H1 (cell line): ENCODE measurements around the gene CD300LF. TPM values are rescaled to one million over a fixed set of nuclear protein-coding genes. Genes with fewer than 3 reads are reported as not detected.

Source experiments
- EZH2 ChIP-seq: fragments of 200-600 bp; sonication (generic); IDR thresholded peaks from 2 replicates; pipeline ENCODE4 v1.7.1; 2012; ENCODE audit warnings: low read depth, mild to moderate bottlenecking, moderate library complexity, low read length, inconsistent platforms; ENCODE audit not compliant: severe bottlenecking
- GABPA ChIP-seq: IDR thresholded peaks from 2 replicates; pipeline ENCODE4 v1.6.1; 2011; ENCODE audit warnings: mild to moderate bottlenecking, low read length, moderate library complexity, borderline replicate concordance; ENCODE audit not compliant: insufficient read depth
- POU5F1 ChIP-seq: IDR thresholded peaks from 2 replicates; pipeline ENCODE4 v1.6.1; 2011; ENCODE audit warnings: low read depth, mild to moderate bottlenecking, low read length, moderate library complexity
- RBBP5 ChIP-seq: IDR thresholded peaks from 2 replicates; pipeline ENCODE4 v1.7.1; 2012; ENCODE audit warnings: low read depth, mild to moderate bottlenecking, inconsistent platforms, low read length, moderate library complexity, borderline replicate concordance
- SRF ChIP-seq: IDR thresholded peaks from 2 replicates; pipeline ENCODE4 v1.6.1; 2011; ENCODE audit warnings: mild to moderate bottlenecking, low read depth, low read length, moderate library complexity
- YY1 ChIP-seq: IDR thresholded peaks from 2 replicates; pipeline ENCODE4 v1.6.1; 2011; ENCODE audit warnings: low read depth, mild to moderate bottlenecking, low read length
- polyA plus RNA-seq, 7 experiments: library from polyadenylated mRNA; depleted of rRNA in 3 of 7; stranded (reverse) in 5 of 7; unstranded in 2 of 7; fragments of >200 nt in 5 of 7; fragments of 200-250 nt in 2 of 7; gene quantifications; 1 replicate in 5 of 7; 2 replicates in 1 of 7; 4 replicates in 1 of 7; pipeline versions ENCODE4 v1.2.1 to v1.2.3, GENCODE V29; 2011 to 2013; ENCODE audit warnings: missing spikeins in 2 of 7, mixed read lengths in 2 of 7
- total RNA-seq: library from RNA; stranded (reverse); fragmentation: NEBNext Ultra II Directional; extraction: Animal tissue kit (Norgen Biotek cat#: 25700); gene quantifications from 2 replicates; pipeline ENCODE4 v1.2.1, GENCODE V29; 2021
- TF ChIP-seq, protein P1 (sequence below): IDR thresholded peaks from 2 replicates; pipeline ENCODE4 v1.6.1; 2012; ENCODE audit warnings: inconsistent platforms
- TF ChIP-seq, protein P2 (sequence below), 3 experiments: IDR thresholded peaks; 1 replicate in 2 of 3; 2 replicates in 1 of 3; pipeline versions ENCODE4 v1.5.1 to v1.6.1; 2011; ENCODE audit warnings: low read length in 3 of 3, mild to moderate bottlenecking in 3 of 3, inconsistent platforms in 2 of 3, low read depth in 1 of 3, moderate library complexity in 1 of 3; ENCODE audit not compliant: insufficient read depth in 1 of 3; ENCODE audit errors: control extremely low read depth in 1 of 3

The CD300LF gene
- total and polyA plus RNA-seq, 2 of the 8 experiments (the other 6 are each of a cell fraction or from before 2014, with no cell fraction given) = not detected

DNA sequence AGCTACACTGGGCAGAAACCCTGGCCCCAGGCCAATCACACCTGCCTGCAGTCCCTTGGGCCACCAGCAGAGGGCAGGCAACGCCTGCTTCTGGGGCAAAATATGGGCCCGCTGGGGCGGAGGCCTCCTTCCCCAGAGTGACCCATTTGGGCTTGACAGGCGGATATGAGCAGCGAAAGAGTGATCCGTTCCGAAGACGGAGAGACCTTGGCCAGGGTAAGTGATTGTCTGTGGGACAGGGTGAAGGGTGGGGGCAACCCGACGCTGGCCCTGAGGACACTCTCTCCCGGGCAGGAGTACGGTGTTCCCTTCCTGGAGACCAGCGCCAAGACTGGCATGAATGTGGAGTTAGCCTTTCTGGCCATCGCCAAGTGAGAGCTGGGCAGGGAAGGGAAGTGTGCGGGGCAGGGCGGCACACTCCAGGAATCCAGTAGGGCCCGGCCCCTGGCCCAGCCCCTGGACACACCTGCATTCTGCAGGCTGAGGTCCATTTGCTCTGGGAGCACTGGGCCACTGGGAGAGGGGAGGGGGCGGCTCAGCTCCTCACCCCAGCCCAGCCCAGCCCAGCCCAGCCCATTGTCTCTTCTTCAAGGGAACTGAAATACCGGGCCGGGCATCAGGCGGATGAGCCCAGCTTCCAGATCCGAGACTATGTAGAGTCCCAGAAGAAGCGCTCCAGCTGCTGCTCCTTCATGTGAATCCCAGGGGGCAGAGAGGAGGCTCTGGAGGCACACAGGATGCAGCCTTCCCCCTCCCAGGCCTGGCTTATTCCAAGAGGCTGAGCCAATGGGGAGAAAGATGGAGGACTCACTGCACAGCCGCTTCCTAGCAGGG is 32.2 kb upstream of the CD300LF start (continued):
- TF ChIP-seq SRF (no peak), YY1 (0 out of 2 replicates have a peak, but pooled peaks have one; percentile 35), POU5F1 (no peak), RBBP5 (0 out of 2 replicates have a peak, but pooled peaks have one; percentile 43), EZH2 (no peak), GABPA (peak; percentile 17; the same call in 1 of the 2 replicates)
- TF ChIP-seq, protein P1, sequence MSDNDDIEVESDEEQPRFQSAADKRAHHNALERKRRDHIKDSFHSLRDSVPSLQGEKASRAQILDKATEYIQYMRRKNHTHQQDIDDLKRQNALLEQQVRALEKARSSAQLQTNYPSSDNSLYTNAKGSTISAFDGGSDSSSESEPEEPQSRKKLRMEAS = 0 out of 2 replicates have a peak, but pooled peaks have one; percentile 7
- TF ChIP-seq, protein P2, sequence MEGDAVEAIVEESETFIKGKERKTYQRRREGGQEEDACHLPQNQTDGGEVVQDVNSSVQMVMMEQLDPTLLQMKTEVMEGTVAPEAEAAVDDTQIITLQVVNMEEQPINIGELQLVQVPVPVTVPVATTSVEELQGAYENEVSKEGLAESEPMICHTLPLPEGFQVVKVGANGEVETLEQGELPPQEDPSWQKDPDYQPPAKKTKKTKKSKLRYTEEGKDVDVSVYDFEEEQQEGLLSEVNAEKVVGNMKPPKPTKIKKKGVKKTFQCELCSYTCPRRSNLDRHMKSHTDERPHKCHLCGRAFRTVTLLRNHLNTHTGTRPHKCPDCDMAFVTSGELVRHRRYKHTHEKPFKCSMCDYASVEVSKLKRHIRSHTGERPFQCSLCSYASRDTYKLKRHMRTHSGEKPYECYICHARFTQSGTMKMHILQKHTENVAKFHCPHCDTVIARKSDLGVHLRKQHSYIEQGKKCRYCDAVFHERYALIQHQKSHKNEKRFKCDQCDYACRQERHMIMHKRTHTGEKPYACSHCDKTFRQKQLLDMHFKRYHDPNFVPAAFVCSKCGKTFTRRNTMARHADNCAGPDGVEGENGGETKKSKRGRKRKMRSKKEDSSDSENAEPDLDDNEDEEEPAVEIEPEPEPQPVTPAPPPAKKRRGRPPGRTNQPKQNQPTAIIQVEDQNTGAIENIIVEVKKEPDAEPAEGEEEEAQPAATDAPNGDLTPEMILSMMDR (IDR thresholded peaks at IDR 0.05; ENCODE audit: control extremely low read depth in 1 of 3, insufficient read depth in 1 of 3, low read depth in 1 of 3, low read length in 3 of 3) = peak; percentile 97 to 99 (median 98)
